GM12878 (cell line): Measurements from ENCODE around the gene EXOC8. TPM values are rescaled to one million over a fixed set of nuclear protein-coding genes. Genes with fewer than 3 reads are reported as not detected.
A peak's percentile ranks its signal among the peaks of the same experiment; 100 is the strongest.

Source experiments
- ATAC-seq: fragments of 200-7000 bp; cut with Tn5 transposase; 3 replicates; pipeline ENCODE4 v1.9.1; 2020; ENCODE audit warnings: mild to moderate bottlenecking, moderate library complexity
- BruUV-seq: library from RNA; stranded (reverse); fragments of 400-500 nt; replicated peaks from 2 replicates; lab custom pipeline; 2021; lab: Mats Ljungman, UMichigan
- CTCF ChIA-PET: fragments of 300-600 bp; sonication (Branson Sonifier 250); formaldehyde crosslinking; extraction: SDS; loops from one replicate; lab custom pipeline; 2021; ENCODE audit warnings: inconsistent platforms; lab: Yijun Ruan, JAX
- POLR2A ChIA-PET: fragments of 350-600 bp; formaldehyde crosslinking; extraction: SDS; loops from one replicate; lab custom pipeline; 2021; ENCODE audit warnings: inconsistent platforms; lab: Charles Lee
- RAD21 ChIA-PET: fragments of 300-600 bp; sonication (Branson Sonifier 250); formaldehyde crosslinking; loops from one replicate; lab custom pipeline; 2023; ENCODE audit warnings: antibody characterized with exemption; ENCODE audit not compliant: unreplicated experiment; lab: Charles Lee
- SMC1A ChIA-PET: fragments of 300-600 bp; sonication (Branson Sonifier 250); formaldehyde crosslinking; loops from one replicate; lab custom pipeline; 2023; ENCODE audit not compliant: unreplicated experiment, uncharacterized antibody; lab: Charles Lee
- DNase-seq: peaks from one replicate; pipeline ENCODE4 v3.0.0-alpha.2; 2011; ENCODE audit warnings: low read depth, low spot score
- FAIRE-seq: peaks from 3 replicates; lab custom pipeline; 2011; peaks lifted over from hg19 to GRCh38; lab: Jason Lieb, UNC
- H2AFZ ChIP-seq: 2 replicates; pipeline ENCODE4 v1.6.0; 2011; ENCODE audit warnings: low read depth, low read length, control low read depth; ENCODE audit not compliant: control insufficient read depth
- H3K27ac ChIP-seq: 2 replicates; pipeline ENCODE4 v1.5.1; 2011; ENCODE audit warnings: control low read depth; ENCODE audit not compliant: control insufficient read depth, insufficient read depth
- H3K27me3 ChIP-seq, 2 experiments: replicated peaks in 1 of 2; 2 replicates each; pipeline versions ENCODE4 v1.6.0 to v1.6.1; 2011; ENCODE audit warnings: low read length in 1 of 2; ENCODE audit not compliant: control insufficient read depth in 2 of 2, insufficient read depth in 2 of 2
- H3K36me3 ChIP-seq, 2 experiments: 2 replicates each; pipeline ENCODE4 v1.5.1; 2011; ENCODE audit warnings: low read length in 1 of 2; ENCODE audit not compliant: control insufficient read depth in 2 of 2, insufficient read depth in 2 of 2
- H3K4me1 ChIP-seq: 2 replicates; pipeline ENCODE4 v1.6.1; 2011; ENCODE audit warnings: mild to moderate bottlenecking, low read length, moderate library complexity, mixed read lengths; ENCODE audit not compliant: control insufficient read depth, insufficient read depth
- H3K4me2 ChIP-seq: 2 replicates; pipeline ENCODE4 v1.6.0; 2011; ENCODE audit warnings: control low read depth; ENCODE audit not compliant: control insufficient read depth, insufficient read depth
- H3K4me3 ChIP-seq: fragments of 200-600 bp; sonication (generic); 2 replicates; pipeline ENCODE4 v1.5.1; 2016
- H3K79me2 ChIP-seq: 2 replicates; pipeline ENCODE4 v1.6.0; 2011; ENCODE audit warnings: low read length; ENCODE audit not compliant: control insufficient read depth, insufficient read depth
- H3K9ac ChIP-seq: 2 replicates; pipeline ENCODE4 v1.8.0; 2011; ENCODE audit warnings: low read length, control low read depth, mixed read lengths; ENCODE audit not compliant: control insufficient read depth, insufficient read depth
- H3K9me3 ChIP-seq: replicated peaks from 3 replicates; pipeline ENCODE4 v1.5.1; 2011; ENCODE audit warnings: mild to moderate bottlenecking, low read length; ENCODE audit not compliant: control insufficient read depth, insufficient read depth
- H4K20me1 ChIP-seq: 2 replicates; pipeline ENCODE4 v1.6.0; 2011; ENCODE audit not compliant: control insufficient read depth, insufficient read depth
- E2F8 ChIP-seq: fragments of 450-650 bp; IDR thresholded peaks from 2 replicates; pipeline ENCODE4 v1.6.1; 2018; ENCODE audit warnings: mild to moderate bottlenecking, low read depth, moderate library complexity; ENCODE audit not compliant: partially characterized antibody
- NFYB ChIP-seq: IDR thresholded peaks from 2 replicates; pipeline ENCODE4 v1.6.1; 2011; ENCODE audit warnings: low read depth, mild to moderate bottlenecking, low read length, improper control_type of control experiment, moderate library complexity; ENCODE audit not compliant: insufficient read depth
- WGBS: methylation state at CpG from one replicate; pipeline ENCODE4 v1.1.6; 2016; ENCODE audit warnings: low lambda C conversion rate; ENCODE audit not compliant: insufficient replicate concordance, insufficient coverage; ENCODE audit errors: missing lambda C conversion rate; 5-methylcytosine and 5-hydroxymethylcytosine counted together
- in situ Hi-C: fragments of 300-500 bp; cut with MboI; formaldehyde crosslinking; loops from 9 replicates; pipeline ENCODE4 v1.14.3; 2018; ENCODE audit warnings: mixed read lengths
- intact Hi-C: fragments of 100-400 bp; cut with micrococcal nuclease; formaldehyde crosslinking; loops from one replicate; pipeline ENCODE4 v1.14.2; 2022; ENCODE audit not compliant: unreplicated experiment
- polyA plus RNA-seq, 11 experiments: library from polyadenylated mRNA; depleted of rRNA in 4 of 11; unstranded in 6 of 11; stranded (reverse) in 5 of 11; fragments of >200 nt; fragmentation: Nextera tagmentation in 4 of 11; fragmentation: Illumina TruSeq in 1 of 11; extraction: Ambion mirVana in 4 of 11; extraction: Trizol in 1 of 11; gene quantifications; 1 replicate in 1 of 11; 2 replicates in 10 of 11; pipeline versions ENCODE4 v1.2.1 to v1.2.3, GENCODE V29; 2011 to 2016; ENCODE audit warnings: inconsistent platforms in 2 of 11, missing spikeins in 2 of 11, low read depth in 1 of 11
- total RNA-seq, 4 experiments: library from RNA; depleted of rRNA in 3 of 4; stranded (reverse); fragments of >200 nt in 3 of 4; fragmentation: Illumina TruSeq in 1 of 4; extraction: Trizol in 1 of 4; gene quantifications; 2 replicates each; pipeline versions ENCODE4 v1.2.1 to v1.2.3, GENCODE V29; 2013 to 2021

EXOC8 gene
- total and polyA plus RNA-seq, 10 of the 15 experiments (the other 5 are each of a cell fraction or from before 2014, with no cell fraction given), result 2.0 to 11.3 (median 6.3) TPM

GRCh38 chr1:231317306-231318014 lies 20.2 kb downstream of the EXOC8 start:
- no peaks in the 10 kb centered on the region for H4K20me1 ChIP-seq
- ChIA-PET SMC1A (no interaction called here), POLR2A (interaction anchor here (0.5 kb wide), 1 partner anchor 1321 kb away, joined by 4 read pairs; no protein-coding TSS in a partner anchor), RAD21 (interaction anchor here (0.8 kb wide), 1 partner anchor 285 kb away, joined by 3 read pairs; no protein-coding TSS in a partner anchor), CTCF (interaction anchor here (0.6 to 4.5 kb wide), 5 partner anchors 17 to 102 kb away, joined by 3 to 28 read pairs (median 4); partner anchors contain the start of genes EXOC8 and SPRTN)
- H3K9me3 ChIP-seq, result no peaks in the 10 kb centered on the region
- H3K36me3 ChIP-seq, result no peaks in the 10 kb centered on the region
- no peaks in the 10 kb centered on the region for H3K79me2 ChIP-seq
- intact Hi-C loops (no loop called here), in situ Hi-C loops (no loop called here)
- H3K27ac ChIP-seq, result no peak overlapping the region
- ATAC-seq, result no peak
- BruUV-seq, result no TSS peak
- no peak overlapping the region for H3K4me3 ChIP-seq
- TF ChIP-seq E2F8 (no peak), NFYB (0 out of 2 replicates have a peak, but pooled peaks have one; percentile 36)
- no peak for FAIRE-seq
- no peak overlapping the region for H3K9ac ChIP-seq
- WGBS, result 79% methylated on average over 42 of the region's 44 CpGs
- no peak overlapping the region for H2AFZ ChIP-seq
- H3K4me2 ChIP-seq, result no peak overlapping the region
- H3K4me1 ChIP-seq, result no peaks in the 10 kb centered on the region
- DNase-seq, result no peak
- H3K27me3 ChIP-seq, result no peaks in the 10 kb centered on the region
